Body of pancreas (tissue), 4 donors: ENCODE measurements around the gene USP48. TPM values are rescaled to one million over a fixed set of nuclear protein-coding genes. Genes with fewer than 3 reads are reported as not detected.
A peak's percentile ranks its signal among the peaks of the same experiment; 100 is the strongest.

Source experiments
- ATAC-seq: fragments of 150-250 bp; one replicate; pipeline ENCODE4 v1.9.1; 2016
- DNase-seq, 4 donors: peaks; one replicate each; pipeline ENCODE4 v3.0.0-alpha.2; 2019
- H3K27ac ChIP-seq, 4 donors: fragments of 200-600 bp; sonication (generic); 1 replicate in 3 of 4; 2 replicates in 1 of 4; pipeline versions ENCODE4 v1.5.1 to v1.6.1; 2016 to 2019; ENCODE audit warnings: mild to moderate bottlenecking in 1 of 4, mixed read lengths in 1 of 4, moderate library complexity in 1 of 4
- H3K27me3 ChIP-seq, 2 donors: fragments of 200-600 bp; sonication (generic); one replicate each; pipeline ENCODE4 v1.6.0; 2016; ENCODE audit warnings: mild to moderate bottlenecking in 1 of 2
- H3K36me3 ChIP-seq, 2 donors: fragments of 200-600 bp; sonication (generic); replicated peaks in 1 of 2; 2 replicates each; pipeline ENCODE4 v1.5.1; 2016; ENCODE audit warnings: low read depth in 2 of 2; ENCODE audit not compliant: insufficient read depth in 1 of 2
- H3K4me1 ChIP-seq: fragments of 200-600 bp; sonication (generic); one replicate; pipeline ENCODE4 v1.6.0; 2016
- H3K4me3 ChIP-seq, 2 donors: fragments of 200-600 bp; sonication (generic); 1 replicate in 1 of 2; 2 replicates in 1 of 2; pipeline ENCODE4 v1.5.1; 2016 to 2019
- H3K9me3 ChIP-seq, 3 donors: fragments of 200-600 bp; sonication (generic); 1 replicate in 2 of 3; 2 replicates in 1 of 3; pipeline ENCODE4 v1.5.1; 2016
- CTCF ChIP-seq, 7 experiments: fragments of 450-650 bp in 4 of 7; fragments of 200-600 bp in 3 of 7; sonication (generic) in 3 of 7; IDR thresholded peaks; one replicate each; pipeline ENCODE4 v1.5.1; 2016 to 2019; ENCODE audit warnings: antibody characterized with exemption in 7 of 7
- POLR2A ChIP-seq, 3 donors: fragments of 450-650 bp; IDR thresholded peaks; one replicate each; pipeline ENCODE4 v1.6.1; 2016; ENCODE audit warnings: antibody characterized with exemption in 3 of 3, mild to moderate bottlenecking in 2 of 3
- WGBS, 2 donors: methylation state at CpG; one replicate each; pipeline ENCODE4 v1.1.5; 2017; 5-methylcytosine and 5-hydroxymethylcytosine counted together
- intact Hi-C: fragments of 100-400 bp; cut with DNase I; formaldehyde crosslinking; loops from one replicate; pipeline ENCODE4 v1.15.1; 2023
- total RNA-seq, 2 donors: library from RNA; depleted of rRNA; stranded (reverse); fragments of >200 nt; gene quantifications; one replicate each; pipeline ENCODE4 v1.1.0, GENCODE V29; 2016

Gene USP48
- total RNA-seq, 2 donors from 2014 or later: 25.4 to 72.9 TPM

GRCh38 chr1:21668232-21668950 lies 114.6 kb downstream of the USP48 start:
- H3K27ac ChIP-seq: peak overlapping the region in 1 of 4 donors; percentile 50
- no peak for TF ChIP-seq POLR2A (IDR thresholded peaks at IDR 0.05)
- TF ChIP-seq CTCF (IDR thresholded peaks at IDR 0.05): no peak
- H3K36me3 ChIP-seq: no peaks in the 10 kb centered on the region
- intact Hi-C loops: no loop called here
- DNase-seq (peak in 2 of 4 donors; percentile 41 to 55), ATAC-seq (no peak)
- no peaks in the 10 kb centered on the region for H3K9me3 ChIP-seq
- H3K4me3 ChIP-seq: peak overlapping the region in 1 of 2 donors; percentile 31
- no peaks in the 10 kb centered on the region for H3K27me3 ChIP-seq
- WGBS, 2 donors: 8 to 22% methylated on average over 8 to 30 of the region's 33 CpGs
- H3K4me1 ChIP-seq: peaks cover 42% of the 10 kb centered on the region

- no peak overlapping the region for H3K4me3 ChIP-seq
- 66 to 71% methylated on average over 10 to 11 of the region's 11 CpGs for WGBS, 2 donors
- no peaks in the 10 kb centered on the region for H3K27me3 ChIP-seq
- intact Hi-C loops: no loop called here
- peak overlapping the region in 1 of 4 donors; percentile 50 for H3K27ac ChIP-seq
- DNase-seq (peak in 1 of 4 donors; percentile 47), ATAC-seq (no peak)
- H3K9me3 ChIP-seq: no peaks in the 10 kb centered on the region
- H3K4me1 ChIP-seq: peaks cover 34% of the 10 kb centered on the region
- no peak for TF ChIP-seq CTCF (IDR thresholded peaks at IDR 0.05)
- no peak for TF ChIP-seq POLR2A (IDR thresholded peaks at IDR 0.05)
- H3K36me3 ChIP-seq: no peaks in the 10 kb centered on the region
Observed at GRCh38 chr1:21667348-21668231, 115.4 kb downstream of the USP48 start.

GRCh38 chr1:21666576-21667320 lies 116.2 kb downstream of the USP48 start:
- intact Hi-C loops: no loop called here
- peak in 3 of 4 donors; percentile 9 to 52 (median 34) for DNase-seq
- 71 to 87% methylated on average over 16 to 22 of the region's 22 CpGs for WGBS, 2 donors
- H3K27me3 ChIP-seq: no peaks in the 10 kb centered on the region
- no peak overlapping the region for H3K27ac ChIP-seq
- no peak for TF ChIP-seq POLR2A (IDR thresholded peaks at IDR 0.05)
- TF ChIP-seq CTCF (IDR thresholded peaks at IDR 0.05): no peak
- H3K36me3 ChIP-seq: no peaks in the 10 kb centered on the region
- ATAC-seq: no peak
- H3K4me1 ChIP-seq: peaks cover 26% of the 10 kb centered on the region
- no peaks in the 10 kb centered on the region for H3K9me3 ChIP-seq
- H3K4me3 ChIP-seq: no peak overlapping the region

GRCh38 chr1:21665711-21666575 lies 117.0 kb downstream of the USP48 start:
- intact Hi-C loops: no loop called here
- Histone ChIP-seq H3K4me1 (peaks cover 25% of the 10 kb centered on the region), H3K9me3 (no peaks in the 10 kb centered on the region), H3K36me3 (no peaks in the 10 kb centered on the region), H3K4me3 (no peak overlapping the region), H3K27ac (no peak overlapping the region), H3K27me3 (no peaks in the 10 kb centered on the region)
- 68 to 82% methylated on average over 6 to 8 of the region's 8 CpGs for WGBS, 2 donors
- DNase-seq (peak in 2 of 4 donors; percentile 10 to 56), ATAC-seq (no peak)
- no peak for TF ChIP-seq CTCF (IDR thresholded peaks at IDR 0.05)
- no peak for TF ChIP-seq POLR2A (IDR thresholded peaks at IDR 0.05)
